BLaER1 (cell line): ENCODE measurements around the gene HSD11B1L.

Experiments used
- H3K27ac ChIP-seq: shearing (Covaris generic); formaldehyde crosslinking; 2 replicates; pipeline ENCODE4 v1.8.1; 2022
- H3K27me3 ChIP-seq: shearing (Covaris generic); formaldehyde crosslinking; 2 replicates; pipeline ENCODE4 v1.8.1; 2022
- H3K36me3 ChIP-seq: shearing (Covaris generic); formaldehyde crosslinking; 2 replicates; pipeline ENCODE4 v1.8.1; 2022
- H3K4me1 ChIP-seq: shearing (Covaris generic); formaldehyde crosslinking; 2 replicates; pipeline ENCODE4 v1.8.1; 2022
- H3K4me2 ChIP-seq: shearing (Covaris generic); formaldehyde crosslinking; 2 replicates; pipeline ENCODE4 v1.8.1; 2022
- H3K4me3 ChIP-seq: shearing (Covaris generic); formaldehyde crosslinking; 2 replicates; pipeline ENCODE4 v1.8.1; 2022
- H3K9ac ChIP-seq: shearing (Covaris generic); formaldehyde crosslinking; 2 replicates; pipeline ENCODE4 v1.8.1; 2022
- H3K9me3 ChIP-seq: shearing (Covaris generic); formaldehyde crosslinking; 2 replicates; pipeline ENCODE4 v1.8.1; 2022
- H4K20me1 ChIP-seq: shearing (Covaris generic); formaldehyde crosslinking; 2 replicates; pipeline ENCODE4 v1.8.1; 2022
- Cebpa-rat ChIP-seq: shearing (Covaris generic); IDR thresholded peaks from 2 replicates; pipeline ENCODE4 v1.8.1; 2022

HSD11B1L gene

GRCh38 chr19:5691822-5692722 lies 11.2 kb downstream of the HSD11B1L start:
- Histone ChIP-seq H3K4me1 (peaks cover 23% of the 10 kb centered on the region), H3K9ac (peak overlapping the region; percentile 98), H3K4me3 (peak overlapping the region; percentile 97), H3K27me3 (no peaks in the 10 kb centered on the region), H4K20me1 (peaks cover 69% of the 10 kb centered on the region), H3K9me3 (no peaks in the 10 kb centered on the region), H3K27ac (no peak overlapping the region), H3K36me3 (peaks cover 58% of the 10 kb centered on the region), H3K4me2 (peak overlapping the region; percentile 89)
- no peak for TF ChIP-seq Cebpa-rat

GRCh38 chr19:5692723-5693194 lies 11.9 kb downstream of the HSD11B1L start:
- Histone ChIP-seq H3K4me3 (no peak overlapping the region), H3K9me3 (no peaks in the 10 kb centered on the region), H3K4me1 (peaks cover 17% of the 10 kb centered on the region), H3K4me2 (peak overlapping the region; percentile 89), H3K27me3 (no peaks in the 10 kb centered on the region), H4K20me1 (peaks cover 76% of the 10 kb centered on the region), H3K27ac (no peak overlapping the region), H3K9ac (peak overlapping the region; percentile 98; the same call in 1 of the 2 replicates), H3K36me3 (peaks cover 60% of the 10 kb centered on the region)
- TF ChIP-seq Cebpa-rat = no peak

DNA sequence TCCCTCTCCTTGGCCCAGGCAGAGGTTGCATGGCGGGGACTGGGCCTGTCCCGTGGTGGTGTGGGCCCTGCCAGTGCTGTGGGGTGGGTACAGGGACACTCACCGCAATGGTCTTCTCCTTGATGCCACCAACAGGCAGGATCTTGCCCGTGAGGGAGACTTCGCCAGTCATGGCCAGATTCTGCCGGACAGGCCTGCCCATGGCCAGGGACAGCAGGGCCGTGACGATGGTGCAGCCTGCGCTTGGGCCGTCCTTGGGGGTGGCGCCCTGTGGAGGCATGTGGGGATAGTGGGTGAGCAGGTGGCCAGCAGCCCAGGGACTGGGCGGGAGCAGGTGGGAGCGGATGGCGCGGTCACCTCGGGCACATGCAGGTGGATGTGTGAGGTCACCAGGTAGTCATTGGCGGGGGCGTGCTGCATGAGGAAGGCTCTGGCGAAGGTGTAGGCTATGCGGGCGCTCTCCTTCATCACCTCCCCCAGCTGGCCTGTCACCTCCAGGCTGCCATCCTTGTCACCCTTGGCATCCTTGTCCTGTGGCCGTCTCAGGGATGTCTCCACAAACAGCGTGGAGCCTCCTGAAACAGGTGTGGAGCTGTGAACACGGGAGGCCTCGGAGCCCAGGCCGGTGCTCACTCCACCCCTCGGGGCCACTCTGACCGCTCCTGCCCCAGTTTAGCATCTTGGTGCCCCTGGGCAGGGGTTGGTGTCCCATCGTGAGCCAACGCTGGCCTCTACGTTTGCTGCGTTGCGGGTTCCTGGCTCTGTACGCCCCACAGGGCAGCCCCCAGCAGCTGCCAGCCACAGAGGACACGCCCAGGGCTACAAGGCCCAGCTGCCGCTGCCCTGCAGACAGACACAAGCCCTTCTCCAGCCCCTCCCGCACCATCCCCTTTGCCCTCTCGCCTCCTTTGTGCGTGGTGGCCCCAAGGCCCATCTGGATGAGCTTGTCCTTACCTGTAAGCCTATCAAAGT lies 12.7 kb downstream of the HSD11B1L start:
- Histone ChIP-seq H3K4me2 (no peak overlapping the region), H4K20me1 (peaks cover 83% of the 10 kb centered on the region), H3K27ac (no peak overlapping the region), H3K4me3 (no peak overlapping the region), H3K4me1 (peaks cover 22% of the 10 kb centered on the region), H3K9me3 (no peaks in the 10 kb centered on the region), H3K36me3 (peaks cover 66% of the 10 kb centered on the region), H3K27me3 (no peaks in the 10 kb centered on the region), H3K9ac (peak overlapping the region; percentile 98; the same call in 1 of the 2 replicates)
- TF ChIP-seq Cebpa-rat = no peak

DNA sequence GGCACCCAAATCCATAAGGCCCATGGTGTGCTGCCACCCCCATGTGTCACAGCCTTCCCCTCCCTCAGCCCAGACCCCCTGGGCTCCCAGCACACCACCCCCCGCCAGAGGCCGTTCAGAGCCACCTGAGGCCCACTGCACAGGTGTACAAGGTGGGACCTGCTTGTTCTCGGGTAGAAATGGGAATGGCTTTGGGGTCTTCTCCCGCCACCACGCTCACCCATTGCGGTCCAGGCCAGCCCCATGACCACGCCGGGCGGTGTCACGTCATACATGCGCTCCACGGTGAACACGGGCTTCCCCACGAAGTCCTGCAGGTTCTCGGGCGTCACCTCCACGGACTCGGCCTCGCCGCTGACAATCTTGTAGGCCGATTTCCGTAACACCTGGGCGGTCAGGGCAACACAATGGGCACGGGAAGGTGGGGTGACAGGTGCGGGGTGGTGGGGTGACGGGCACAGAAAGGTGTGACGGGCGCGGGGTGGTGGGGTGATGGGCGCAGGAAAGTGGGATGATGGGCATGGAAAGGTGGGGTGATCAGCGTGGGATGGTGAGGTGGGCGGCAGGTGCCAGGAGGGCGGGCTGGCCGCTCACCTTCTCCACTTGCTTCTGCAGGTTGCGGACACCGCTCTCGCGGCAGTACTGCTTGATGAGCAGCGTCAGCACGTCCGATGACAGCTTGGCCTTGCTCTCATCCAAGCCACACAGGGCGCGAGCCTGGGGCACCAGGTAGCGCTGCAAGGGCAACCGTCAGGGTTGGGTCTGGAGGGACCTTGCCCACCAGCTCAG lies 13.5 kb downstream of the HSD11B1L start:
- Histone ChIP-seq H3K27ac (no peak overlapping the region), H3K4me1 (peaks cover 31% of the 10 kb centered on the region), H3K36me3 (peaks cover 75% of the 10 kb centered on the region), H3K9ac (no peak overlapping the region), H3K27me3 (no peaks in the 10 kb centered on the region), H3K4me2 (no peak overlapping the region), H4K20me1 (peaks cover 92% of the 10 kb centered on the region), H3K9me3 (no peaks in the 10 kb centered on the region), H3K4me3 (no peak overlapping the region)
- no peak for TF ChIP-seq Cebpa-rat

GRCh38 chr19:5694956-5695648 lies 14.3 kb downstream of the HSD11B1L start:
- Histone ChIP-seq H3K9me3 (no peaks in the 10 kb centered on the region), H3K4me3 (no peak overlapping the region), H3K27me3 (no peaks in the 10 kb centered on the region), H4K20me1 (peaks cover 100% of the 10 kb centered on the region), H3K27ac (no peak overlapping the region), H3K9ac (no peak overlapping the region), H3K4me2 (no peak overlapping the region), H3K4me1 (peaks cover 34% of the 10 kb centered on the region), H3K36me3 (peaks cover 82% of the 10 kb centered on the region)
- TF ChIP-seq Cebpa-rat = no peak

DNA sequence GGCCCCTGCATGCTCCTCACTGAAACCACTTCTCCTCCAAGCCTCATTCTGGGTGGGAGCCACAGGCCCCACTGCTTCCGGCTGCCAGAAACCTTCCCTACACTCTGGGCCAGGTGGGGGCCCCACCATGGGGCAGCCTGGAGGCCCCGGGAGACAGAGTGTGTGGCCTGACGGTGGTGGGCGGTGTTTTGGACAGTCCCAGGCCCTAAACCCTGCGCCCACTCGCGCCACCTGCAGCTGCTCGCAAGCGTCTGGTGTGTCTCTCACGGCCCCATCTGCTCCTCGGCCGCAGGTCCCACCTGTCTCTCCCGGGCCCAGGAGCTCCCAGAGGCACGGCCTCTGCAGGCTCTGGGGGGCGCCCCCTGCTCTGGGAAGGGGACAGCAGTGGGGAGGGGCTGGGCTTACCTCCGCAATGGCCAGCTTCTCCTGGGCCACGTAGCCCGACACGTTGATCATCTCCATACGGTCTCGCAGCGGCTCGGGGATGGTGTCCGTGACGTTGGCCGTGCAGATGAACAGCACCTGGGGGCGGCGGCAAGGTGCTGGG lies 14.9 kb downstream of the HSD11B1L start:
- no peak overlapping the region for H3K4me2 ChIP-seq
- no peaks in the 10 kb centered on the region for H3K9me3 ChIP-seq
- H3K4me1 ChIP-seq = peaks cover 41% of the 10 kb centered on the region
- no peak overlapping the region for H3K27ac ChIP-seq
- H3K9ac ChIP-seq = no peak overlapping the region
- H3K36me3 ChIP-seq = peaks cover 88% of the 10 kb centered on the region
- H4K20me1 ChIP-seq = peaks cover 100% of the 10 kb centered on the region
- H3K27me3 ChIP-seq = no peaks in the 10 kb centered on the region
- H3K4me3 ChIP-seq = no peak overlapping the region
- no peak for TF ChIP-seq Cebpa-rat

- no peak overlapping the region for H3K4me3 ChIP-seq
- peaks cover 94% of the 10 kb centered on the region for H3K36me3 ChIP-seq
- H4K20me1 ChIP-seq = peaks cover 100% of the 10 kb centered on the region
- no peaks in the 10 kb centered on the region for H3K27me3 ChIP-seq
- H3K27ac ChIP-seq = no peak overlapping the region
- H3K4me1 ChIP-seq = peaks cover 44% of the 10 kb centered on the region
- no peak overlapping the region for H3K4me2 ChIP-seq
- no peaks in the 10 kb centered on the region for H3K9me3 ChIP-seq
- no peak for TF ChIP-seq Cebpa-rat
- no peak overlapping the region for H3K9ac ChIP-seq
Measured at GRCh38 chr19:5696196-5697021, 15.6 kb downstream of the HSD11B1L start.
